ENCODE measurements around the gene VPS33A.
"Not testable (repeated sequence)": the region's sequence is repeated elsewhere in the genome, so short reads cannot be mapped to it uniquely, and the experiment has no call there.

DNA sequence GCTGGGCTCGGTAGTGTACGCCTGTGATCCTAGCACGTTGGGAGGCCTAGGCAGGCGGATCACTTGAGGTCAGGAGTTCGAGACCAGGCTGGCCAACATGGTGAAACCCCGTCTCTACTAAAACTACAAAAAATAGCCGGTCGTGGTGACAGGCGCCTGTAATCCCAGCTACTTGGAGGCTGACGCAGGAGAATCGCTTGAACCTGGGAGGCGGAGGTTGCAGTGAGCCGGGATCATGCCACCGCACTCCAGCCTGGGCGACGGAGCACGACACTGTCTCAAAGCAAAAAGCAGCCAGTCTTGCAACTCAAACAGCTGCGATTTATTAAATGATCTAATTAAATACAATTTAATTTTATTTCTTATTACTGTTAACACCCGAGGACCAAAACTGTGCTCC lies 63.5 kb downstream of the VPS33A start:
- TF ChIP-seq, protein P1, sequence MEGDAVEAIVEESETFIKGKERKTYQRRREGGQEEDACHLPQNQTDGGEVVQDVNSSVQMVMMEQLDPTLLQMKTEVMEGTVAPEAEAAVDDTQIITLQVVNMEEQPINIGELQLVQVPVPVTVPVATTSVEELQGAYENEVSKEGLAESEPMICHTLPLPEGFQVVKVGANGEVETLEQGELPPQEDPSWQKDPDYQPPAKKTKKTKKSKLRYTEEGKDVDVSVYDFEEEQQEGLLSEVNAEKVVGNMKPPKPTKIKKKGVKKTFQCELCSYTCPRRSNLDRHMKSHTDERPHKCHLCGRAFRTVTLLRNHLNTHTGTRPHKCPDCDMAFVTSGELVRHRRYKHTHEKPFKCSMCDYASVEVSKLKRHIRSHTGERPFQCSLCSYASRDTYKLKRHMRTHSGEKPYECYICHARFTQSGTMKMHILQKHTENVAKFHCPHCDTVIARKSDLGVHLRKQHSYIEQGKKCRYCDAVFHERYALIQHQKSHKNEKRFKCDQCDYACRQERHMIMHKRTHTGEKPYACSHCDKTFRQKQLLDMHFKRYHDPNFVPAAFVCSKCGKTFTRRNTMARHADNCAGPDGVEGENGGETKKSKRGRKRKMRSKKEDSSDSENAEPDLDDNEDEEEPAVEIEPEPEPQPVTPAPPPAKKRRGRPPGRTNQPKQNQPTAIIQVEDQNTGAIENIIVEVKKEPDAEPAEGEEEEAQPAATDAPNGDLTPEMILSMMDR (conservative IDR thresholded peaks at IDR 0.05 in 1 of 2, IDR thresholded peaks at IDR 0.05 in 1 of 2; ENCODE audit: low read depth in 1 of 2, low read length in 2 of 2): not testable (repeated sequence)
- TF ChIP-seq EZH2 (IDR thresholded peaks at IDR 0.05; ENCODE audit: low read length, missing control alignments): not testable (repeated sequence)
